Memory B cell (primary cell): Measurements from ENCODE around the gene PLSCR1.
"Not testable (repeated sequence)": the region's sequence is repeated elsewhere in the genome, so short reads cannot be mapped to it uniquely, and the experiment has no call there.

Source experiments
- ATAC-seq: fragments of 150-1000 bp; cut with Tn5 transposase; 2 replicates; pipeline ENCODE4 v1.10.0; 2021; ENCODE audit warnings: low read depth, mild to moderate bottlenecking, moderate library complexity
- DNase-seq, 2 donors: peaks; one replicate each; pipeline ENCODE4 v3.0.0; 2022; ENCODE audit warnings: low spot score in 2 of 2
- H3K27ac Mint-ChIP-seq: one replicate; pipeline ENCODE4 v1.8.0; 2022; ENCODE audit warnings: mild to moderate bottlenecking, moderate library complexity, mixed read lengths
- H3K27me3 Mint-ChIP-seq: one replicate; pipeline ENCODE4 v1.8.0; 2022; ENCODE audit warnings: mixed read lengths
- H3K36me3 Mint-ChIP-seq: one replicate; pipeline ENCODE4 v1.8.0; 2022; ENCODE audit warnings: mild to moderate bottlenecking, mixed read lengths
- H3K4me1 Mint-ChIP-seq: one replicate; pipeline ENCODE4 v1.8.0; 2022; ENCODE audit warnings: mixed read lengths
- H3K4me3 Mint-ChIP-seq: one replicate; pipeline ENCODE4 v1.8.0; 2022; ENCODE audit warnings: mild to moderate bottlenecking, moderate library complexity, mixed read lengths
- H3K9me3 Mint-ChIP-seq: one replicate; pipeline ENCODE4 v1.8.0; 2022; ENCODE audit warnings: mixed read lengths

Gene PLSCR1

GRCh38 chr3:146540978-146541377, 3.4 kb downstream of the PLSCR1 start:
- ATAC-seq (no peak), DNase-seq (no peak)
- Mint-ChIP-seq H3K4me3 (no peak overlapping the region), H3K9me3 (no peaks in the 10 kb centered on the region), H3K27ac (peak overlapping the region; percentile 62), H3K27me3 (no peaks in the 10 kb centered on the region), H3K4me1 (peaks cover 39% of the 10 kb centered on the region), H3K36me3 (peaks cover 6% of the 10 kb centered on the region)

- Mint-ChIP-seq H3K27me3 (no peaks in the 10 kb centered on the region), H3K36me3 (peaks cover 6% of the 10 kb centered on the region), H3K4me3 (no peak overlapping the region), H3K27ac (peak overlapping the region; percentile 62), H3K4me1 (peaks cover 37% of the 10 kb centered on the region), H3K9me3 (no peaks in the 10 kb centered on the region)
- no peak for ATAC-seq
- no peak for DNase-seq
These were observed 4.2 kb downstream of the PLSCR1 start for GRCh38 chr3:146540236-146540635.

GRCh38 chr3:146539315-146539714, 5.1 kb downstream of the PLSCR1 start:
- Mint-ChIP-seq H3K27me3 (no peaks in the 10 kb centered on the region), H3K4me1 (peaks cover 41% of the 10 kb centered on the region), H3K9me3 (no peaks in the 10 kb centered on the region), H3K27ac (no peak overlapping the region), H3K4me3 (no peak overlapping the region), H3K36me3 (peaks cover 11% of the 10 kb centered on the region)
- no peak for ATAC-seq
- no peak for DNase-seq

- Mint-ChIP-seq H3K36me3 (peaks cover 14% of the 10 kb centered on the region), H3K27ac (no peak overlapping the region), H3K27me3 (no peaks in the 10 kb centered on the region), H3K4me1 (peaks cover 27% of the 10 kb centered on the region), H3K4me3 (no peak overlapping the region), H3K9me3 (no peaks in the 10 kb centered on the region)
- no peak for ATAC-seq
- DNase-seq, result no peak
These were observed 6.8 kb downstream of the PLSCR1 start for GRCh38 chr3:146537603-146538002.

DNA sequence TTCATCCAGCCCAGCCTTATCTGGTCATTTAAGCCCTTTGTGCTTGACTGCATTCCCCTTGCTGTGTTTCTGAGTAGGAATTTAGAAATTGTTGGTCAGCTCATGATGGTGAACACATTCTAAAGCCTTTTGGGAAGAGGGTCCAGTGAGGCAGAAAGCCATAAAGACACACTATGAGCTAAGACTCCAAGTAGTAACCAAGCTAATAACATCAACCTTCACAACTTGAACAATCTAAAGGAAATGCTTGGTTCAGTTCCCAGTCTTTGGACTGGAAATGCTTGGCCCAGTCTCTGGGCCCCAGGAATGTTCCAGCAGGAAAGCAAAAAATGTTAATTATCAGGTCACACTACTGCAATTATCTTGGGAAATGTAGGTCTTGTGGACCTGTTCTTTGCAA, 7.7 kb downstream of the PLSCR1 start:
- Mint-ChIP-seq H3K4me1 (peaks cover 22% of the 10 kb centered on the region), H3K36me3 (peaks cover 16% of the 10 kb centered on the region), H3K4me3 (no peak overlapping the region), H3K9me3 (no peaks in the 10 kb centered on the region), H3K27ac (no peak overlapping the region), H3K27me3 (no peaks in the 10 kb centered on the region)
- DNase-seq, result no peak
- ATAC-seq, result no peak

DNA sequence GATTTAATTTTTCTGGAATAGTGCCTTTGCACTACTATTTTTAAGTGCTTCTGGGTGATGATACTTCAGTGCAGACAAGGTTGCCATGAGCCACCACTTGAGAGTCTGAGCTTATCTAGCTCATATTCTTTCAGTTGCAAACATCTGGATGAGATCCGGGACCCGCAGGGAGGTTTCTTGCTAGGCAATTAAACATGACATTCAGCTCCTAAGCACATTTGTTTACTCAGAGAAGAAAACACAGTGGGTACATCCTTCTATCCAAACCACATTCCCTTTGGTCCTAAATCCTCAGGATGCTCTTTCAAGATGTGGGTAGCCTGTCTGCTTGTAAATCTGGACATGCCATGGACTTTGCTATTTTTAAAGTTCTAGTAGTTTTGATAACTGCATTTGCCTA, 12.0 kb downstream of the PLSCR1 start:
- ATAC-seq, result no peak
- H3K27me3 Mint-ChIP-seq, result no peaks in the 10 kb centered on the region
- no peak overlapping the region for H3K4me3 Mint-ChIP-seq
- no peak for DNase-seq
- H3K4me1 Mint-ChIP-seq, result peaks cover 8% of the 10 kb centered on the region
- H3K36me3 Mint-ChIP-seq, result peaks cover 25% of the 10 kb centered on the region
- no peak overlapping the region for H3K27ac Mint-ChIP-seq
- no peaks in the 10 kb centered on the region for H3K9me3 Mint-ChIP-seq

DNA sequence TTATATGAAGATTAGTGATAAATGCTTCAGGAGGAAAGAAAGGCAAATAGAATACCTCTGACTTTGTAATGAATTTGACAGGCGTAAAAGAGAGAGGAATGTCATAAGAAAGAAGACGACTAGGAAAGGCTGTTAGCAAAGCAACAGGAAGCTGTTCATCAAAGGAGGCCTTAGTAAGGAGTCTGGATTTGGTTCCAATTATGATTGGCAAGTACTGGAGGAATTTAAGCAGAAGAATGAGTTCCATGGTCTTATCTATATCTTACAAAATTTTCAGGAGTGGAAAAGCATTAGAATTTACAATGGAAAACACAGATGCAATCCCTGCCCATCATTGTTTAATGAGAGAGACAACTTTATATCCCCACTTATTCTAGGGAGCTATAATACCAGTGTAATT, 13.8 kb downstream of the PLSCR1 start:
- ATAC-seq, result no peak
- no peak for DNase-seq
- Mint-ChIP-seq H3K4me3 (no peak overlapping the region), H3K27ac (no peak overlapping the region), H3K27me3 (no peaks in the 10 kb centered on the region), H3K9me3 (no peaks in the 10 kb centered on the region), H3K4me1 (peaks cover 5% of the 10 kb centered on the region), H3K36me3 (peaks cover 21% of the 10 kb centered on the region)

DNA sequence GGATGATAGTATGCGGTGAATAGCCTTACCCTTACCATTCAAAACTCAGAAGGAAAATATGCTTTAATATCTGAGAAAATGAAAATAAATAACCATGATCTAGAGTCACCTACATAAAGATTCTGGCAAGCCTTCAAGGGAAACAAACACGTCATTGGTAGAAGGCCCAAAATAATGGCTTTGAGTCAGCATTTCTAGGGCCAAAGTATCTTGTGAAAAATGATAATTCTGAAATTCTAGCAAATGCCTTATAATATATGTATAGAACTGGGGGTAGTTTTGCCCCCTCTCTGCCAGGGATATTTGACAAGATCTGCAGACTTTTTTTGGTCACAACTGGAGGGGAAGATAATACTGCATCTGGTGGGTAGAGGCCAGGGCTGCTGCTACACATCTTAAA, 15.4 kb downstream of the PLSCR1 start:
- H3K27ac Mint-ChIP-seq, result no peak overlapping the region
- peaks cover 16% of the 10 kb centered on the region for H3K36me3 Mint-ChIP-seq
- no peak overlapping the region for H3K4me3 Mint-ChIP-seq
- DNase-seq, result no peak
- H3K27me3 Mint-ChIP-seq, result no peaks in the 10 kb centered on the region
- no peaks in the 10 kb centered on the region for H3K4me1 Mint-ChIP-seq
- no peak for ATAC-seq
- H3K9me3 Mint-ChIP-seq, result no peaks in the 10 kb centered on the region

GRCh38 chr3:146524961-146525360, 19.4 kb downstream of the PLSCR1 start:
- peaks cover 11% of the 10 kb centered on the region for H3K36me3 Mint-ChIP-seq
- H3K27ac Mint-ChIP-seq, result no peak overlapping the region
- no peak for DNase-seq
- no peak overlapping the region for H3K4me3 Mint-ChIP-seq
- H3K27me3 Mint-ChIP-seq, result no peaks in the 10 kb centered on the region
- ATAC-seq, result no peak
- no peaks in the 10 kb centered on the region for H3K4me1 Mint-ChIP-seq
- no peaks in the 10 kb centered on the region for H3K9me3 Mint-ChIP-seq

GRCh38 chr3:146523531-146523930, 20.9 kb downstream of the PLSCR1 start:
- ATAC-seq, result no peak
- H3K4me1 Mint-ChIP-seq, result no peaks in the 10 kb centered on the region
- H3K9me3 Mint-ChIP-seq, result no peaks in the 10 kb centered on the region

DNA sequence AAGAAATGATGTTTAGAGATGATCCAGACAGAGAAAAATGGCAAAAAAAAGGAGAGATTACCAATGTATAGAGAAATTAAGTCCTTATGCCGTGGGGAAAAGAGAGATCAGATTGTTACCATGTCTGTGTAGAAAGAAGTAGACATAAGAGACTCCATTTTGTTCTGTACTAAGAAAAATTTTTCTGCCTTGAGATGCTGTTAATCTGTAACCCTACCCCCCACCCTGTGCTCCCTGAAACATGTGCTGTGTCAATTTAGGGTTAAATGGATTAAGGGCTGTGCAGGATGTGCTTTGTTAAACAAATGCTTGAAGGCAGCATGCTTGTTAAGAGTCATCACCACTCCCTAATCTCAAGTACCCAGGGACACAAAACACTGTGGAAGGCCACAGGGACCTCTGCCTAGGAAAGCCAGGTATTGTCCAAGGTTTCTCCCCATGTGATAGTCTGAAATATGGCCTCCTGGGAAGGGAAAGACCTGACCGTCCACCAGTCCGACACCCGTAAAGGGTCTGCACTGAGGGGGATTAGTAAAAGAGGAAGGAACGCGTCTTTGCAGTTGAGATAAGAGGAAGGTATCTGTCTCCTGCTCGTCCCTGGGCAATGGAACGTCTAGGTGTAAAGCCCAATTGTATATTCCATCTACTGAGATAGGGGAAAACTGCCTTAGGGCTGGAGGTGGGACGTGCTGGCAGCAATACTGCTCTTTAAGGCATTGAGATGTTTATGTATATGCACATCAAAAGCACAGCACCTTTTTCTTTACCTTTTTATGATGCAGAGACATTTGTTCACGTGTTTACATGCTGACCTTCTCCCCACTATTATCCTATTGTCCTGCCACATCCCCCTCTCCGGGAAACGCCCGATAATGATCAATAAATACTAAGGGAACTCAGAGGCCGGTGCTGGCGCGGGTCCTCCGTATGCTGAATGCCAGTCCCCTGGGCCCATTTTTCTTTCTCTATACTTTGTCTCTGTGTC, 21.9 kb downstream of the PLSCR1 start:
- H3K4me1 Mint-ChIP-seq, ATAC-seq, H3K4me3 Mint-ChIP-seq, DNase-seq, H3K9me3 Mint-ChIP-seq, H3K27ac Mint-ChIP-seq, H3K27me3 Mint-ChIP-seq: not testable (repeated sequence)
- H3K36me3 Mint-ChIP-seq, result peaks cover 15% of the 10 kb centered on the region

More at GRCh38 chr3:146523531-146523930, 20.9 kb downstream of the PLSCR1 start:
- DNase-seq, result no peak
- no peak overlapping the region for H3K27ac Mint-ChIP-seq
- no peak overlapping the region for H3K4me3 Mint-ChIP-seq
- no peaks in the 10 kb centered on the region for H3K27me3 Mint-ChIP-seq
- peaks cover 14% of the 10 kb centered on the region for H3K36me3 Mint-ChIP-seq

GRCh38 chr3:146521394-146521793, 23.0 kb downstream of the PLSCR1 start:
- H3K4me1 Mint-ChIP-seq, result no peaks in the 10 kb centered on the region
- no peak overlapping the region for H3K4me3 Mint-ChIP-seq
- H3K27ac Mint-ChIP-seq, result no peak overlapping the region
- H3K27me3 Mint-ChIP-seq, result no peaks in the 10 kb centered on the region
- DNase-seq, result no peak
- no peaks in the 10 kb centered on the region for H3K9me3 Mint-ChIP-seq
- H3K36me3 Mint-ChIP-seq, result peaks cover 18% of the 10 kb centered on the region
- no peak for ATAC-seq

DNA sequence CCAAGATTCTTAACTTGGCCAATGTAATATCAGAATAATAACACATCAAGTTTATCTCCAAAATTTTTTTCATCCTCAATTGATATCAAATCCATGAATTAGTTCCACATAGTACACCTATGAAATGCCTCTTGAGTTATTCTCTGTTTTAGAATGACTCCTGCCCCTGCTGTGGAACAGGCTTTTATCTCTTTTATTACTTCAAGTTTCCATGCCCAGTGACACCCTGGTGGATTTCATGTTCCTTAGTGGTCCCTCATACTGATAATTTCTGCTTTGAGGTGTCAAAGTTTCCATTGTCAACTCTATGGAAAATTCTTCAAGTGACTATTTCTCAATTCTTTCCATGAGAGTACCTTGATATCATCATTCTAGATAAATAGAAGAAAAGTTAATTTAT, 24.6 kb downstream of the PLSCR1 start:
- DNase-seq, result no peak
- H3K4me3 Mint-ChIP-seq, result no peak overlapping the region
- ATAC-seq, result no peak
- H3K27ac Mint-ChIP-seq, result no peak overlapping the region
- H3K27me3 Mint-ChIP-seq, result no peaks in the 10 kb centered on the region
- peaks cover 19% of the 10 kb centered on the region for H3K36me3 Mint-ChIP-seq
- no peaks in the 10 kb centered on the region for H3K9me3 Mint-ChIP-seq
- no peaks in the 10 kb centered on the region for H3K4me1 Mint-ChIP-seq

DNA sequence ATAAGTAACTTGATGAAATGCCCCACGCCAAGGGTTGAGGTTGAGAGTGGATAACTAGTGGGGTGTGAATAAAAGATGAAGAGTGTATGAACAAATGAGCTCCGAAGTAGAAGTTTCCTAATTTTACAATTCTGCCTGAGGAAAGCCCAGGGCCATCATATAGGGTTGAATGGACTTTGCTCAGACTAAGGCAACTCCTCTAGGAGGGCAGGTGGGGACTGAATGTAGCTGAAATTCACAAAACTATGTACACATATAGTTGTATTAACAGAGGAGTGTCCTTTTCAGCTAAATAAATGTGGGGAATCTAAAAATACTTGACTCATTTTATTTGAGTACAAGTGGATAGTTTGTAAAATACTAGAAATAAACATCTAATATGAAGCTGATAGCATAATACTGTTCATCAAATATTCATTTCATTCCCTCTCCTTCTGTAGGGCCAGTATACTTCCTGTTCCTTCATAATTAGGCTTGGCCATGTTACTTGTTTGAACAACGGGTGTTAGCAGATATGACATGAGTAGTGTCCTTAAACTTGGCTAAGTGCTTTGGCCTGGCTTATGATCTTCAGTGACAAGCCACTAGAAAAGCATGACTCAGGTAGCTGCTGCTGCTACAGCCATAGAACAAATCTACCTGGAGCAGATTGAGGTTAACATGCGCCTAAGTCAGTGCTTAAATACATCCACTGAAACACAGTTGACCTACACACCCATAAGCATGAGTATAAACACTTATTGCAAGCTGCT, 26.5 kb downstream of the PLSCR1 start:
- Mint-ChIP-seq H3K27me3 (no peaks in the 10 kb centered on the region), H3K36me3 (peaks cover 19% of the 10 kb centered on the region), H3K27ac (peak overlapping the region; percentile 17), H3K4me3 (no peak overlapping the region), H3K4me1 (no peaks in the 10 kb centered on the region), H3K9me3 (no peaks in the 10 kb centered on the region)
- no peak for ATAC-seq
- no peak for DNase-seq
